D721Med (cell line): Measurements from ENCODE around the gene SECISBP2L.

Experiments
- DNase-seq: peaks from one replicate; pipeline ENCODE4 v3.0.0; 2011; ENCODE audit warnings: low spot score; ENCODE audit not compliant: insufficient read length
- FAIRE-seq: peaks from 2 replicates; lab custom pipeline; 2011; peaks lifted over from hg19 to GRCh38; lab: Jason Lieb, UNC
- TF ChIP-seq, protein P1 (sequence below): IDR thresholded peaks from 2 replicates; pipeline ENCODE4 v1.5.1; 2012; ENCODE audit warnings: mild to moderate bottlenecking, control low read depth; ENCODE audit not compliant: insufficient read depth; ENCODE audit errors: missing control alignments

SECISBP2L gene

DNA sequence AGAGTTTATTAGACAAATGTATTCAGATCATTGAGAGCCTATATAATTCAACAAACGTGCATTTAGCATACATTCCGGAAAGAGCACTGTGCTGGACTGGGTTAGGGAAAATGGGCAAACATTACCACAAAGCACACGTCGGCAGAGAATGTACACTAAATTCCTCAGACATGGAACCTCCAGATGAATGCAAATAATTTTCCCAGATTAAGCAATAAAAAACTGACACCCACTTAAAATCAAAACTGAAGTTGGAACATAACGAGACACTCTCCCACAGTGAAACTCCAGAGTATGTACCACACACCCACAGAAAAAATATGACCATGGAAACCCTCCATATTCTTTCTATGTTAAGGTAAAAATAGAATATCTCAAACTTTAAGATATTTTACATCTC is 4.8 kb downstream of the SECISBP2L start:
- FAIRE-seq (no peak), DNase-seq (no peak)
- TF ChIP-seq, protein P1, sequence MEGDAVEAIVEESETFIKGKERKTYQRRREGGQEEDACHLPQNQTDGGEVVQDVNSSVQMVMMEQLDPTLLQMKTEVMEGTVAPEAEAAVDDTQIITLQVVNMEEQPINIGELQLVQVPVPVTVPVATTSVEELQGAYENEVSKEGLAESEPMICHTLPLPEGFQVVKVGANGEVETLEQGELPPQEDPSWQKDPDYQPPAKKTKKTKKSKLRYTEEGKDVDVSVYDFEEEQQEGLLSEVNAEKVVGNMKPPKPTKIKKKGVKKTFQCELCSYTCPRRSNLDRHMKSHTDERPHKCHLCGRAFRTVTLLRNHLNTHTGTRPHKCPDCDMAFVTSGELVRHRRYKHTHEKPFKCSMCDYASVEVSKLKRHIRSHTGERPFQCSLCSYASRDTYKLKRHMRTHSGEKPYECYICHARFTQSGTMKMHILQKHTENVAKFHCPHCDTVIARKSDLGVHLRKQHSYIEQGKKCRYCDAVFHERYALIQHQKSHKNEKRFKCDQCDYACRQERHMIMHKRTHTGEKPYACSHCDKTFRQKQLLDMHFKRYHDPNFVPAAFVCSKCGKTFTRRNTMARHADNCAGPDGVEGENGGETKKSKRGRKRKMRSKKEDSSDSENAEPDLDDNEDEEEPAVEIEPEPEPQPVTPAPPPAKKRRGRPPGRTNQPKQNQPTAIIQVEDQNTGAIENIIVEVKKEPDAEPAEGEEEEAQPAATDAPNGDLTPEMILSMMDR, result no peak

DNA sequence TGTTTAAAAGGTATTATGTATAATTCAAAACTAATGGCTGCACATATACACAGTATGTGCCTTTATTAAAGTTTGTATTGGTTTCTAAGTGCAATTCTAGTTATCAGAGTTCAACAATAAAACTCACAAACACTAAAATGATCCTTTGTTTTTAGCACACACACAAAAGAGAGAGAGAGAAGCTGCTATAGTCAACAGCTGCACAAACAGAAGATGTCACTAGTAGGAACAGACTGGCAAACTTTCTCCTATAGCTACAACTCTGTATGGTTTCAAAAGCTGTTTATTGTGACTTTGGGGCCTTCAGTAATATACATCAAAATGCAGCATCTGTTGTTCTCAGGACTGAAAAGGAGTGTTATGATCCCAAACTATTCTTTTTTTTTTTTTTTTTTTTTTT is 6.1 kb downstream of the SECISBP2L start:
- TF ChIP-seq, protein P1, result no peak
- no peak for DNase-seq
- no peak for FAIRE-seq

DNA sequence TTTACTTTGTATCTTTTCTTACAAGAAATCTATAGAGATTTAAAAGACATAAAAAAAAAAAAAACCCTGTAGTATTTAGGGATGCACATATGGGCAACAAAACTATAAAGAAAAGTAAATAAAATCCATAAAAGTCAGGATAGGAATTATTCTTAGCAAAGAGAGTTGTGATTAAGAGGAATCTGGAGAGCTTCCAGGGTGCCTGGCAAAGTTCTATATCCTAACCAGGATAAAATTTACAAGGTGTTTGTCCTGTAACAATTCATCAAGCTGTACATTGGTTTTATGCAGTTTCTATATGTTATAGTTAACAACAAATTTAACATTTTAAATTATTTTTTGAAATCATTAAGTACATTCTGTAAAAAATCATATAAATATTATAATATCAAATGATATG is 7.9 kb downstream of the SECISBP2L start:
- no peak for FAIRE-seq
- DNase-seq, result no peak
- TF ChIP-seq, protein P1, result no peak

DNA sequence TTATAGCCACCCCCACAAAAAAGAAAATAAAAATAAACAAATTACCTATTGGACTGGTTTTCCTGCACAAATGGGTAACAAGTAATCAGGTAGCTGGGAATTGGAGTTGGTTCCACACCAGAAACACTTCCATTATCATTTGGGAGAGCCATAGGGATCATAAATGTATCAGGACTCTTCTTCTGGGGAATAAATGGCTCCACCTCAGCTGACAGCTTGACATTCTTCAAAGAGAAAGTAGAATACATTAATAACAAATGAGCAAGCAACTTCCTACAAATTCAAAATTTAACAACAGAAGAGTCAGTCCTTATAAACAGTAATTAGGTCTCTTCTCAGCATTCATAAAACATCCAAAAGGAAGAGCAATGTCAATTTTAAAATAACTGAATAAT is 8.7 kb downstream of the SECISBP2L start:
- no peak for FAIRE-seq
- no peak for DNase-seq
- TF ChIP-seq, protein P1, result no peak

DNA sequence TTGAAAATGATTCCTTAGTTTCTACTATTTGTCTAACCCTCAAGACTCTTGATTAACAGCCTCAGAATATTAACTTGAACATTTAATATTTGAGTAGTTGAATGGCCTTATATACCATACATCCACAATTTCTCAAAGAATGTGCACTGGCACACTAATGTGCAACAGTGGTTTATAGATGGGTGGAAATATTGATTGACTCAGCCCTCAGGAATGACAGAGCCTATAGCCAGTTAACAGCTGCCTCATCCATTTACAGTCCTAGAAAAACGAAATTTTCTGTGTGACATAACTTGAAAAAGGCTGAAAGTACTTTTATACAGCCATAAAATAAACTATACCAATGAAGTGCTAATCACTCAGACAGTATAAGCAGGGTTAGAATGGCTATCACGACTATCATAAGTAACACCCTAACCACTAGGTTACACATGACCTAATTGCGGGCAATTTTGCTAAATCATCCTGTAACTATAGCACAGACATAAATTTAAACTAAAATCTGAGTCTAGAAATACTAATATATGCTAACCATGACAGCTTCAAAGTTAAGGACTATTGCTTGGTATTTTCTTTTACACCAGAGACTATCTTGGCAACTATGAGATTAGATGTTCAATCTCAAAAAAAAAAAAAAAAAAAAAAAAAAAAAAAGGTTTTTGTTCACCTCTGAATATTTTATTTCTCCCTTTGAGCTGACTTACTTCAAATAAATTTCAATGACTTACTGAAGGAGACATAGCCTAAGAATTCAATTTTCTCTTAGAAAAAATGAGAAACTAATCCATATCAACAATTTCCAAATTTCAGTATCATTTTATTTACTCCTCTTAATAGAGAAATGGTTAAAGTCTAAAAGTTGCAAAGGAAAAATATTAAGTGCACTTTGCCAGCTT is 9.3 kb downstream of the SECISBP2L start:
- TF ChIP-seq, protein P1, result no peak
- no peak for DNase-seq
- no peak for FAIRE-seq

DNA sequence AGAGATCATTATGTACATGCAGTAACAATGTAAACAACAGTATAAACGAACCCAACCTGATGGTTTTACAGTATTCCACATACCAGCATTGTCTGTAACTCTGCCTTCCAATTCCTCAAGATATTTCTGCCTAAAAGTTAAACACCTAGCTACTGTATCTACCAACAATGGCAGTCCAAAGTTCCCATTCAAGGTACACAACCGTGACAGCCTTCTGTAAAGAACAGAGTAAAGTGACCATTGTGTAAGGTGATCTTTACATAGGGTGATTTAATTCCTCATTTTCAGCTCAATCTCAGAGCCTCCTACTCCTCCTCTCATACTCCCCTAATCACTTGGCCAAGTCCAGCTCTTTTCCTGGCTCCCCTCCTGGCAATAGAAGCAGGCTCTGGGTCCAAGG is 10.4 kb downstream of the SECISBP2L start:
- TF ChIP-seq, protein P1, result no peak
- no peak for DNase-seq
- FAIRE-seq, result no peak

DNA sequence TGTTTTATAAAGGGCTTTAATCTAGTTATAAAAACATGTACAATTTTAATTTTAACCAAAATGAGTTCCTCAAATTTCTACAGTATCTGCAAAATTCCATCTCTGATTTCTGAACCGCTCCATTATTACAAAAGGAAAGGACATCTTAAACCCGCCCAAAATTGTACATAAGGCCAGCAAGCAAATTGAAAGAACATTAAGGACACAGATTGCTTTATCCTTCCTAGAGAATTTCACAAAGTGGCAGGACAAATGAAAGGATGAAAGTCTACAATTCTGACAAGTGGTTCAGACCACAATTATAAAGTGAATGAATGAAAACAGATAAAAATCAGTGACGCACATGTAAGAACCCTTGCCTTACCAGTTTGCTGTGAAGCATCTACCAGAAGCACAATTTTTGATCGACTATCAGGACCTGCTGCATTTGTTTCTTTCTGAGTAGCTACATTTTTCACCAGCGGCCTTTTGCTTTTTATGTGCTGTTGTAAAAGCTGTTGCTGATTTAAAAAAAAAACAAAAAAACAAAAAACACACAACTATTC is 13.6 kb downstream of the SECISBP2L start:
- FAIRE-seq, result no peak
- no peak for DNase-seq
- TF ChIP-seq, protein P1, result no peak
